ENCODE measurements around the gene SLC26A9. TPM values are rescaled to one million over a fixed set of nuclear protein-coding genes. Genes with fewer than 3 reads are reported as not detected.

The SLC26A9 gene
- total RNA-seq, 1 donor from 2014 or later, result 25.4 TPM

- DNase-seq (ENCODE audit: missing footprints) (no peak), ATAC-seq (no peak)
- intact Hi-C loops (cut with DNase I), result no loop called here
Measured at GRCh38 chr1:205954819-205955404, 11.7 kb upstream of the SLC26A9 start.

GRCh38 chr1:205951746-205952145, 8.5 kb upstream of the SLC26A9 start:
- intact Hi-C loops (cut with DNase I), result no loop called here
- no peak for DNase-seq (ENCODE audit: missing footprints)
- ATAC-seq, result no peak

- DNase-seq (ENCODE audit: missing footprints), result no peak
- intact Hi-C loops (cut with DNase I), result no loop called here
- ATAC-seq, result no peak
Measured at GRCh38 chr1:205950826-205951549, 7.7 kb upstream of the SLC26A9 start.

- intact Hi-C loops (cut with DNase I), result no loop called here
- ATAC-seq (peak; percentile 51), DNase-seq (ENCODE audit: missing footprints) (peak; percentile 75)
Measured at GRCh38 chr1:205950280-205950679, 7.0 kb upstream of the SLC26A9 start.

GRCh38 chr1:205949753-205950152, 6.5 kb upstream of the SLC26A9 start:
- DNase-seq (ENCODE audit: missing footprints) (no peak), ATAC-seq (no peak)
- intact Hi-C loops (cut with DNase I), result no loop called here

- intact Hi-C loops (cut with DNase I), result no loop called here
- DNase-seq (ENCODE audit: missing footprints), result no peak
- no peak for ATAC-seq
Measured at GRCh38 chr1:205948886-205949285, 5.6 kb upstream of the SLC26A9 start.

- DNase-seq (ENCODE audit: missing footprints) (no peak), ATAC-seq (no peak)
- intact Hi-C loops (cut with DNase I), result no loop called here
Measured at GRCh38 chr1:205948039-205948438, 4.8 kb upstream of the SLC26A9 start.

GRCh38 chr1:205947024-205947423, 3.8 kb upstream of the SLC26A9 start:
- intact Hi-C loops (cut with DNase I), result no loop called here
- DNase-seq (ENCODE audit: missing footprints), result no peak
- ATAC-seq, result no peak

GRCh38 chr1:205945069-205945468, 1.8 kb upstream of the SLC26A9 start:
- intact Hi-C loops (cut with DNase I), result no loop called here
- DNase-seq (ENCODE audit: missing footprints), result no peak
- no peak for ATAC-seq

- DNase-seq (ENCODE audit: missing footprints), result no peak
- no peak for ATAC-seq
- intact Hi-C loops (cut with DNase I), result no loop called here
Measured at GRCh38 chr1:205944525-205944924, 1.3 kb upstream of the SLC26A9 start.

GRCh38 chr1:205942631-205943159, 561 bp downstream of the SLC26A9 start:
- ATAC-seq, result no peak
- intact Hi-C loops (cut with DNase I), result no loop called here
- no peak for DNase-seq (ENCODE audit: missing footprints)

GRCh38 chr1:205940710-205941109, 2.5 kb downstream of the SLC26A9 start:
- ATAC-seq (peak; percentile 43), DNase-seq (ENCODE audit: missing footprints) (no peak)
- intact Hi-C loops (cut with DNase I), result no loop called here

- intact Hi-C loops (cut with DNase I), result no loop called here
- ATAC-seq, result no peak
Measured at GRCh38 chr1:205939690-205940330, 3.4 kb downstream of the SLC26A9 start.

GRCh38 chr1:205938682-205939081, 4.6 kb downstream of the SLC26A9 start:
- intact Hi-C loops (cut with DNase I), result no loop called here
- no peak for DNase-seq (ENCODE audit: missing footprints)

More at GRCh38 chr1:205939690-205940330, 3.4 kb downstream of the SLC26A9 start:
- no peak for DNase-seq (ENCODE audit: missing footprints)

GRCh38 chr1:205936846-205937586, 6.2 kb downstream of the SLC26A9 start:
- intact Hi-C loops (cut with DNase I), result no loop called here
- ATAC-seq (no peak), DNase-seq (ENCODE audit: missing footprints) (no peak)

More at GRCh38 chr1:205938682-205939081, 4.6 kb downstream of the SLC26A9 start:
- ATAC-seq, result no peak

- DNase-seq (ENCODE audit: missing footprints) (no peak), ATAC-seq (no peak)
- intact Hi-C loops (cut with DNase I), result no loop called here
Measured at GRCh38 chr1:205936311-205936710, 6.9 kb downstream of the SLC26A9 start.

GRCh38 chr1:205935869-205936268, 7.4 kb downstream of the SLC26A9 start:
- ATAC-seq, result no peak

GRCh38 chr1:205934788-205935187, 8.5 kb downstream of the SLC26A9 start:
- intact Hi-C loops (cut with DNase I), result no loop called here
- no peak for ATAC-seq

More at GRCh38 chr1:205935869-205936268, 7.4 kb downstream of the SLC26A9 start:
- intact Hi-C loops (cut with DNase I), result no loop called here
- DNase-seq (ENCODE audit: missing footprints), result no peak

More at GRCh38 chr1:205934788-205935187, 8.5 kb downstream of the SLC26A9 start:
- no peak for DNase-seq (ENCODE audit: missing footprints)
